Endothelial cell of umbilical vein (primary cell): ENCODE measurements around the gene MN1. TPM values are rescaled to one million over a fixed set of nuclear protein-coding genes. Genes with fewer than 3 reads are reported as not detected.

ENCODE experiments used
- BruUV-seq: library from RNA; stranded (reverse); fragments of 400-500 nt; replicated peaks from 2 replicates; lab custom pipeline; 2021; lab: Mats Ljungman, UMichigan
- CTCF ChIA-PET: fragments of 300-600, 350-600 bp; sonication (Branson Sonifier 250); formaldehyde crosslinking; loops from one replicate; lab custom pipeline; 2021; ENCODE audit warnings: antibody characterized with exemption, inconsistent platforms; lab: Charles Lee
- POLR2A ChIA-PET: fragments of 300-600, 350-600 bp; sonication (Branson Sonifier 250); formaldehyde crosslinking; loops from one replicate; lab custom pipeline; 2021; ENCODE audit warnings: antibody characterized with exemption, inconsistent platforms; lab: Charles Lee
- DNase-seq: peaks from one replicate; pipeline ENCODE4 v3.0.0-alpha.2; 2011; ENCODE audit warnings: low read depth, low spot score
- FAIRE-seq: peaks from 2 replicates; lab custom pipeline; 2011; peaks lifted over from hg19 to GRCh38; lab: Jason Lieb, UNC
- H2AFZ ChIP-seq: 2 replicates; pipeline ENCODE4 v1.6.0; 2012; ENCODE audit warnings: low read depth, low read length, control low read depth, inconsistent platforms
- H3K27ac ChIP-seq: 2 replicates; pipeline ENCODE4 v1.5.1; 2011; ENCODE audit warnings: low read depth, mild to moderate bottlenecking, control low read depth, low read length, moderate library complexity; ENCODE audit not compliant: insufficient read depth
- H3K27me3 ChIP-seq, 2 experiments: 2 replicates each; pipeline versions ENCODE4 v1.6.0 to v1.6.1; 2011; ENCODE audit warnings: low read length in 2 of 2, mixed read lengths in 1 of 2; ENCODE audit not compliant: control insufficient read depth in 2 of 2, insufficient read depth in 2 of 2
- H3K36me3 ChIP-seq, 2 experiments: 2 replicates in 1 of 2; 3 replicates in 1 of 2; pipeline ENCODE4 v1.5.1; 2011; ENCODE audit warnings: low read length in 2 of 2, mild to moderate bottlenecking in 1 of 2, moderate library complexity in 1 of 2; ENCODE audit not compliant: control insufficient read depth in 2 of 2, insufficient read depth in 2 of 2; ENCODE audit errors: extremely low read depth in 1 of 2
- H3K4me1 ChIP-seq: 3 replicates; pipeline ENCODE4 v1.5.1; 2011; ENCODE audit warnings: mild to moderate bottlenecking, low read length; ENCODE audit not compliant: control insufficient read depth, insufficient read depth; ENCODE audit errors: extremely low read depth
- H3K4me2 ChIP-seq: 2 replicates; pipeline ENCODE4 v1.6.1; 2011; ENCODE audit warnings: low read length, control low read depth, mixed read lengths; ENCODE audit not compliant: insufficient read depth
- H3K4me3 ChIP-seq, 3 experiments: fragments of 200-600 bp in 1 of 3; sonication (generic), shearing (Covaris generic) in 1 of 3; replicated peaks in 1 of 3; 2 replicates each; pipeline ENCODE4 v1.5.1; 2011 to 2016; ENCODE audit warnings: control low read depth in 3 of 3, low read length in 3 of 3, mild to moderate bottlenecking in 2 of 3, inconsistent platforms in 1 of 3, low read depth in 1 of 3, moderate library complexity in 1 of 3; ENCODE audit not compliant: insufficient read depth in 1 of 3
- H3K79me2 ChIP-seq: 2 replicates; pipeline ENCODE4 v1.6.0; 2012; ENCODE audit warnings: low read length, inconsistent platforms; ENCODE audit not compliant: control insufficient read depth, insufficient read depth
- H3K9ac ChIP-seq: replicated peaks from 2 replicates; pipeline ENCODE3; 2011; ENCODE audit warnings: low read length, control low read depth; ENCODE audit not compliant: insufficient read depth; ENCODE audit errors: extremely low read depth
- H3K9me1 ChIP-seq: replicated peaks from 3 replicates; pipeline ENCODE4 v1.6.0; 2011; ENCODE audit warnings: mild to moderate bottlenecking, low read length; ENCODE audit not compliant: control insufficient read depth, insufficient read depth; ENCODE audit errors: extremely low read depth
- H3K9me3 ChIP-seq: replicated peaks from 2 replicates; pipeline ENCODE4 v1.5.1; 2012; ENCODE audit warnings: low read length, inconsistent platforms; ENCODE audit not compliant: control insufficient read depth, insufficient read depth
- H4K20me1 ChIP-seq: replicated peaks from 2 replicates; pipeline ENCODE3; 2011; ENCODE audit warnings: mild to moderate bottlenecking, low read length; ENCODE audit not compliant: control insufficient read depth, insufficient read depth; ENCODE audit errors: extremely low read depth
- CTCF ChIP-seq, 2 donors: IDR thresholded peaks; 1 replicate in 1 of 2; 2 replicates in 1 of 2; pipeline ENCODE4 v1.5.1; 2011; ENCODE audit warnings: low read length in 2 of 2, mild to moderate bottlenecking in 2 of 2, moderate library complexity in 2 of 2, control low read depth in 1 of 2, inconsistent platforms in 1 of 2, low read depth in 1 of 2; ENCODE audit not compliant: insufficient read depth in 1 of 2; ENCODE audit errors: extremely low read depth in 1 of 2
- EZH2 ChIP-seq: IDR thresholded peaks from 2 replicates; pipeline ENCODE4 v1.6.1; 2012; ENCODE audit warnings: borderline replicate concordance, low read depth, mild to moderate bottlenecking, moderate library complexity, low read length, inconsistent platforms; ENCODE audit not compliant: severe bottlenecking
- JUN ChIP-seq: IDR thresholded peaks from 2 replicates; pipeline ENCODE4 v1.6.1; 2011; ENCODE audit warnings: borderline replicate concordance, low read depth; ENCODE audit not compliant: insufficient read length, insufficient read depth
- POLR2A ChIP-seq: IDR thresholded peaks from 2 replicates; pipeline ENCODE4 v1.6.1; 2012; ENCODE audit warnings: low read depth, mild to moderate bottlenecking, control low read depth, low read length
- dilution Hi-C: fragments of 300-500 bp; cut with MboI; formaldehyde crosslinking; loops from one replicate; pipeline ENCODE4 v1.15.0; 2019; ENCODE audit warnings: low sequenced_read_pairs; ENCODE audit not compliant: extremely low pct_ligation_motif_present
- intact Hi-C: fragments of 100-400 bp; cut with micrococcal nuclease; formaldehyde crosslinking; loops from one replicate; pipeline ENCODE4 v1.10.0; 2022
- polyA plus RNA-seq, 4 experiments: library from polyadenylated mRNA; depleted of rRNA in 3 of 4; stranded (reverse) in 3 of 4; unstranded in 1 of 4; fragments of >200 nt; gene quantifications; 2 replicates each; pipeline versions ENCODE4 v1.2.1 to v1.2.3, GENCODE V29; 2011 to 2012; ENCODE audit warnings: missing spikeins in 1 of 4
- total RNA-seq: library from RNA; stranded (reverse); gene quantifications from 2 replicates; pipeline ENCODE4 v1.2.3, GENCODE V29; 2021

Gene MN1
- total and polyA plus RNA-seq, 2 donors (not counting 3 experiments of a cell fraction or from before 2014, with no cell fraction given): 3.8 to 5.2 TPM

GRCh38 chr22:27805841-27806240 lies 4.3 kb upstream of the MN1 start:
- ChIA-PET POLR2A (no interaction called here), CTCF (interaction anchor here (1.0 kb wide), 1 partner anchor 12 kb away, joined by 3 read pairs; no protein-coding TSS in a partner anchor)

GRCh38 chr22:27804470-27805297 lies 3.1 kb upstream of the MN1 start:
- CTCF ChIA-PET: interaction anchor here (0.7 to 2.6 kb wide), 3 partner anchors 384 to 399 kb away, joined by 3 to 7 read pairs (median 3); no protein-coding TSS in a partner anchor
- H3K4me2 ChIP-seq: no peak overlapping the region
- POLR2A ChIA-PET: no interaction called here

More at GRCh38 chr22:27805841-27806240, 4.3 kb upstream of the MN1 start:
- peaks cover 0 to 3% of the 10 kb centered on the region in 2 experiments for H3K27me3 ChIP-seq
- H3K9ac ChIP-seq: no peak overlapping the region
- no TSS peak for BruUV-seq
- no peaks in the 10 kb centered on the region for H3K9me1 ChIP-seq
- H3K36me3 ChIP-seq: no peaks in the 10 kb centered on the region
- no peak for TF ChIP-seq EZH2
- TF ChIP-seq JUN: no peak
- DNase-seq: no peak
- H3K4me2 ChIP-seq: no peak overlapping the region
- FAIRE-seq: no peak
- no peaks in the 10 kb centered on the region for H3K79me2 ChIP-seq
- H2AFZ ChIP-seq: no peak overlapping the region
- dilution Hi-C loops: no loop called here
- no peak overlapping the region for H3K27ac ChIP-seq
- no peak overlapping the region for H3K4me3 ChIP-seq
- intact Hi-C loops: loop anchor here (10.0 kb wide), 2 partner anchors 201 to 291 kb away; no protein-coding TSS in a partner anchor
- H3K4me1 ChIP-seq: peaks cover 14% of the 10 kb centered on the region
- no peaks in the 10 kb centered on the region for H3K9me3 ChIP-seq
- no peaks in the 10 kb centered on the region for H4K20me1 ChIP-seq

More at GRCh38 chr22:27804470-27805297, 3.1 kb upstream of the MN1 start:
- Histone ChIP-seq H3K9me1 (no peaks in the 10 kb centered on the region), H3K9ac (no peak overlapping the region), H3K9me3 (no peaks in the 10 kb centered on the region), H3K4me3 (no peak overlapping the region), H3K36me3 (no peaks in the 10 kb centered on the region), H3K27ac (no peak overlapping the region), H4K20me1 (no peaks in the 10 kb centered on the region), H2AFZ (no peak overlapping the region), H3K4me1 (peaks cover 18% of the 10 kb centered on the region), H3K27me3 (peaks cover 8 to 9% of the 10 kb centered on the region in 2 experiments), H3K79me2 (no peaks in the 10 kb centered on the region)
- BruUV-seq: no TSS peak
- TF ChIP-seq EZH2: peak; percentile 44
- TF ChIP-seq CTCF (IDR thresholded peaks at IDR 0.05; ENCODE audit: extremely low read depth in 1 of 2, insufficient read depth in 1 of 2, low read depth in 1 of 2, low read length in 2 of 2): peak; percentile 64 to 78
- no peak for TF ChIP-seq POLR2A
- dilution Hi-C loops: no loop called here
- DNase-seq (peak; percentile 67), FAIRE-seq (peak; percentile 94)
- intact Hi-C loops: loop anchor here (1.0 to 10.0 kb wide), 12 partner anchors 117 to 1047 kb away; no protein-coding TSS in a partner anchor
